ENCODE results near the gene MMRN2.
A peak's percentile ranks its signal among the peaks of the same experiment; 100 is the strongest.

Gene MMRN2

DNA sequence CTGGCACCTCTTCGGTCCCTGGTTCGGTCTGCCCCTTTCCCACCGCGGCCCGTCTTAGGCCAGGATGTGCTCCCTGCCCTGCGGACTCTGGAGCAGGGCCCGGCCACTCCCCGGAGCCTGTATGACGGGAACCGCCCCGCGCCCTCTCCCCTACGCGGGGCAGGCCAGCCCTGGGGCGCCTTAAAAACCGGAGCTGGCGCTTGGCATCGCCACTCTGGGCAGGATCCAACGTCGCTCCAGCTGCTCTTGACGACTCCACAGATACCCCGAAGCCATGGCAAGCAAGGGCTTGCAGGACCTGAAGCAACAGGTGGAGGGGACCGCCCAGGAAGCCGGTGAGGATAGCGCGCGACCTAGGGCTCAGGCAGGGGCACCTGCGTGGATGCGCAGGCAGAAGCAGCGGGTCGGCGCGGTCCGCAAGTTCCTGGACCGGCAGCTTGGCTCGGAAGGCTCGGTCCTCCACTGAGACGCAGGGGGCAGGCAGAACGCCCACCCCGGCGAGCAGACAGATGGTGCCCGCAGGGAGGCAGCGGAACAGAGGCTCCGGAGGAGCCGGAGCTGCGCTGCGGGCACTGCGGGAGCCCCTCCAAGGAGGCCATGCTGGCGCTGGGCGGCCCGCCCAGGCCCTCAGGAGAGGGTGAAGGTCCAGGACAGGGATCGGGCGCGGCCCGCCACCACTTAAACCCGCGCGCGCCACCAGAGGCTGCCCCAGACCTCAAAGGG lies 11.0 kb upstream of the MMRN2 start, which contains the start of gene ADIRF:
TSS of gene ADIRF (plus strand) at position 212 of the 723 bp plus-strand sequence. CDS start at position 275, 63 bp downstream.
- DNase-seq (ENCODE audit: low read depth): no peak
- no peak within 1 kb of the TSS for H3K4me3 ChIP-seq (ENCODE audit: low read depth, low read length)
- TF ChIP-seq, protein P1, sequence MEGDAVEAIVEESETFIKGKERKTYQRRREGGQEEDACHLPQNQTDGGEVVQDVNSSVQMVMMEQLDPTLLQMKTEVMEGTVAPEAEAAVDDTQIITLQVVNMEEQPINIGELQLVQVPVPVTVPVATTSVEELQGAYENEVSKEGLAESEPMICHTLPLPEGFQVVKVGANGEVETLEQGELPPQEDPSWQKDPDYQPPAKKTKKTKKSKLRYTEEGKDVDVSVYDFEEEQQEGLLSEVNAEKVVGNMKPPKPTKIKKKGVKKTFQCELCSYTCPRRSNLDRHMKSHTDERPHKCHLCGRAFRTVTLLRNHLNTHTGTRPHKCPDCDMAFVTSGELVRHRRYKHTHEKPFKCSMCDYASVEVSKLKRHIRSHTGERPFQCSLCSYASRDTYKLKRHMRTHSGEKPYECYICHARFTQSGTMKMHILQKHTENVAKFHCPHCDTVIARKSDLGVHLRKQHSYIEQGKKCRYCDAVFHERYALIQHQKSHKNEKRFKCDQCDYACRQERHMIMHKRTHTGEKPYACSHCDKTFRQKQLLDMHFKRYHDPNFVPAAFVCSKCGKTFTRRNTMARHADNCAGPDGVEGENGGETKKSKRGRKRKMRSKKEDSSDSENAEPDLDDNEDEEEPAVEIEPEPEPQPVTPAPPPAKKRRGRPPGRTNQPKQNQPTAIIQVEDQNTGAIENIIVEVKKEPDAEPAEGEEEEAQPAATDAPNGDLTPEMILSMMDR (IDR thresholded peaks at IDR 0.05; ENCODE audit: insufficient read depth, low read depth, low read length, missing control alignments): no peak

- TF ChIP-seq, protein P1 (IDR thresholded peaks at IDR 0.05; ENCODE audit: insufficient read depth, low read depth, low read length, missing control alignments): no peak
Observed at GRCh38 chr10:86967481-86967941, 10.1 kb upstream of the MMRN2 start.

GRCh38 chr10:86965986-86966654 lies 8.7 kb upstream of the MMRN2 start:
- peak; percentile 74 for DNase-seq (ENCODE audit: low read depth)
- TF ChIP-seq, protein P1 (IDR thresholded peaks at IDR 0.05; ENCODE audit: insufficient read depth, low read depth, low read length, missing control alignments): no peak
- peak overlapping the region; percentile 43 for H3K4me3 ChIP-seq (ENCODE audit: low read depth, low read length)

More at GRCh38 chr10:86967481-86967941, 10.1 kb upstream of the MMRN2 start:
- no peak for DNase-seq (ENCODE audit: low read depth)
- no peak overlapping the region for H3K4me3 ChIP-seq (ENCODE audit: low read depth, low read length)

DNA sequence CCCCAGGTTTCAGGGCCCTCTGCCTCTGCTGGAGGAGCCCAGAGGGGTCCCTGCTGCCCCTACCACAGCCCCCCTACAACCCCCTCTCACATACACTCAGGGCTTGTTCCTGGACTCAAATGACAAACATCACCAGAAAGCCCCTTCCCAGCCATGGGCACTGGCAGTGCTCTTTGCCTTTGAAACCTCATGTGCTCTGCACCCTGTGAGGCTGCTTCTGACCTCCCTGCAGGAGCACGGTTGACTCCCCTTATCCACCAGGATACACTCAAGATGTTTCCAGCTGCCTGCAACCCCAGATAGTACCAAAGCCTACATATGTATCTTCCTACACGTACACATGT lies 7.4 kb upstream of the MMRN2 start:
- no peak for DNase-seq (ENCODE audit: low read depth)
- TF ChIP-seq, protein P1 (IDR thresholded peaks at IDR 0.05; ENCODE audit: insufficient read depth, low read depth, low read length, missing control alignments): no peak
- no peak overlapping the region for H3K4me3 ChIP-seq (ENCODE audit: low read depth, low read length)

DNA sequence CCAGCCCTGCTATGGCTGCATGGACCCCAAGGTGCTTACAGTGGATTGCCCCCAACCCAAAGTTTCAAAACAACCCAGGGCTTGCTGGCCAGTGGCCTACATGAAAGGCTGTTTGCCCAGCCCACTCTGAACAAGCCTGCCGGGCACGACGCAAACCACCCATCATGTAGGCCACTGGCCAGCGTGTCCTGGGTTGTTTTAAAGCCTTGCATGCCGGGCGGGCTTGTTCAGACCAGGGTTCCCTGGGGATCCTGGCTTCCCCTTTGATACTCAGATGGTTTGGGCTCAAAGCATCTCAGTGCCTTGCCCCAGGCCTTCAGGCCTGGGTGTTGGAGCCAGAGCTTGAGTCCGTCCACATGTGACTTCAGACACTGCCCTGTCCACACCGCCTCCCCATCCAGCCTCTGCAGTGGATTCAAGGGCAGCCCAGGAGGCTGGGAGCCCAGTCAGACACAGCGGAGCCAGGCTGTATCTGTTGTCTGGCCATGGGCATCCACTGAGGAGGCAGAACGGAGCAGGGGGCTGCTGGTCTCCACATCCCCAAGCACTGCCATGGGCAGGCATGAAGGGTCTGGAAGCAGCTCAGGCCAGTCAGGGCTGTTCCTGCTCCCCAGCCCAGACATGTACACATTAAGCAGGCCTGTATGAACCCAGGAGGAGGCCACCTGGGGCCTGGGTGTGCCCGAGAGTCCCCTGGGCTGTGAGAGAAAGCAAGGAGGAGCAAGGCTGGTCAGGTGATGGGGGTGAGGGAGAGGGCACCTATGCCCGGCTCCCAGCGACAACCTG lies 6.8 kb upstream of the MMRN2 start:
- no peak for DNase-seq (ENCODE audit: low read depth)
- TF ChIP-seq, protein P1 (IDR thresholded peaks at IDR 0.05; ENCODE audit: insufficient read depth, low read depth, low read length, missing control alignments): no peak

GRCh38 chr10:86963341-86963919 lies 6.0 kb upstream of the MMRN2 start:
- TF ChIP-seq, protein P1 (IDR thresholded peaks at IDR 0.05; ENCODE audit: insufficient read depth, low read depth, low read length, missing control alignments): no peak

More for the DNA sequence above, 6.8 kb upstream of the MMRN2 start:
- no peak overlapping the region for H3K4me3 ChIP-seq (ENCODE audit: low read depth, low read length)

More at GRCh38 chr10:86963341-86963919, 6.0 kb upstream of the MMRN2 start:
- no peak overlapping the region for H3K4me3 ChIP-seq (ENCODE audit: low read depth, low read length)
- no peak for DNase-seq (ENCODE audit: low read depth)

All from GM12865 (cell line).